KG1 (cell line): ENCODE data around the gene GJD4.

Experiments used
- DNase-seq: peaks from one replicate; lab custom pipeline; 2025; lab: John Stamatoyannopoulos, UW

GJD4 gene

GRCh38 chr10:35579116-35579515, 26.0 kb upstream of the GJD4 start:
- DNase-seq, result no peak

- no peak for DNase-seq
These were observed 25.3 kb upstream of the GJD4 start for GRCh38 chr10:35579726-35580422.

GRCh38 chr10:35580423-35580770, 24.7 kb upstream of the GJD4 start:
- no peak for DNase-seq

- no peak for DNase-seq
These were observed 23.5 kb upstream of the GJD4 start for GRCh38 chr10:35581655-35582054.

GRCh38 chr10:35584946-35585345, 20.2 kb upstream of the GJD4 start:
- DNase-seq, result no peak

- DNase-seq, result no peak
These were observed 19.8 kb upstream of the GJD4 start for GRCh38 chr10:35585356-35585755.

GRCh38 chr10:35585903-35586535, 19.1 kb upstream of the GJD4 start:
- DNase-seq, result no peak

GRCh38 chr10:35588836-35589235, 16.3 kb upstream of the GJD4 start:
- DNase-seq, result no peak

- no peak for DNase-seq
These were observed 12.7 kb upstream of the GJD4 start for GRCh38 chr10:35592441-35592840.

- no peak for DNase-seq
These were observed 10.7 kb upstream of the GJD4 start for GRCh38 chr10:35594115-35595079.

- no peak for DNase-seq
These were observed 10.0 kb upstream of the GJD4 start for GRCh38 chr10:35595106-35595505.

- no peak for DNase-seq
These were observed 6.8 kb upstream of the GJD4 start for GRCh38 chr10:35598379-35598778.

- DNase-seq, result no peak
These were observed 4.9 kb upstream of the GJD4 start for GRCh38 chr10:35600193-35600592.

GRCh38 chr10:35606430-35606829, 1.3 kb downstream of the GJD4 start:
- no peak for DNase-seq

GRCh38 chr10:35607475-35608327, 2.6 kb downstream of the GJD4 start:
- no peak for DNase-seq

GRCh38 chr10:35608328-35608672, 3.2 kb downstream of the GJD4 start:
- DNase-seq, result no peak

- DNase-seq, result no peak
These were observed 6.6 kb downstream of the GJD4 start for GRCh38 chr10:35611750-35612149.

GRCh38 chr10:35612385-35613106, 7.4 kb downstream of the GJD4 start:
- DNase-seq, result no peak

- DNase-seq, result no peak
These were observed 7.9 kb downstream of the GJD4 start for GRCh38 chr10:35613107-35613440.

- no peak for DNase-seq
These were observed 8.6 kb downstream of the GJD4 start for GRCh38 chr10:35613597-35614226.

GRCh38 chr10:35614312-35614711, 9.2 kb downstream of the GJD4 start:
- DNase-seq, result no peak
